BE2C (cell line): ENCODE results near the gene GNAQ.

Experiments
- DNase-seq: peaks from one replicate; pipeline ENCODE4 v3.0.0-alpha.2; 2020
- H3K27me3 ChIP-seq: fragments of 250-450 bp; sonication (Bioruptor Pico); 2 replicates; pipeline ENCODE4 v1.5.1; 2020; ENCODE audit warnings: mild to moderate bottlenecking
- H3K36me3 ChIP-seq: fragments of 250-450 bp; sonication (Bioruptor Pico); 2 replicates; pipeline ENCODE4 v1.5.1; 2020; ENCODE audit warnings: mild to moderate bottlenecking
- H3K4me1 ChIP-seq: fragments of 250-450 bp; sonication (Bioruptor Pico); 2 replicates; pipeline ENCODE4 v1.5.1; 2020
- H3K4me3 ChIP-seq: 2 replicates; pipeline ENCODE4 v1.5.1; 2011; ENCODE audit warnings: low read depth, low read length
- H3K9me3 ChIP-seq: fragments of 250-450 bp; sonication (Bioruptor Pico); 2 replicates; pipeline ENCODE4 v1.5.1; 2020
- CTCF ChIP-seq: IDR thresholded peaks from 2 replicates; pipeline ENCODE4 v1.5.1; 2012; ENCODE audit warnings: mild to moderate bottlenecking, low read depth, low read length

GNAQ gene

DNA sequence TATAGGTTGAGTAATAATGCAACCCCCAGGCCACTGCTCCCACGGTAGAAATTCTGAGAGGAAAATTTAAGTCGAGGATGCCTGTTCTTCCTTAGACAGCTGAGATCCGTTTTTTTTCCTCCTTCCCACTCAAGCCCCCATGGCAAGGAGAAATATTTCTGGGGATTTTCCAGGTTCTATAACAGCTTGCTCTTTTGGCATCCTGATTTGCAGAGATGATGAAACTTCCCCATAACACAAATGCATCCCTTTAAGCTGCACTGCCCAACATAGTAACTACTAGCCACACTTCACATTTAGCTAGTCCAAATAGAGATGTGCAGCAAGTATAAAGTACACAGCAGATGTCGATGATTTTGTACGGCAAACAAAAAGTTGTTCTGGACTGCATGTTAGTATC lies 351.0 kb downstream of the GNAQ start:
- Histone ChIP-seq H3K36me3 (no peaks in the 10 kb centered on the region), H3K4me3 (no peak overlapping the region), H3K27me3 (no peaks in the 10 kb centered on the region), H3K4me1 (no peaks in the 10 kb centered on the region), H3K9me3 (no peaks in the 10 kb centered on the region; the same call in 1 of the 2 replicates)
- no peak for TF ChIP-seq CTCF
- no peak for DNase-seq

GRCh38 chr9:77679661-77680368 lies 351.8 kb downstream of the GNAQ start:
- DNase-seq: no peak
- Histone ChIP-seq H3K27me3 (no peaks in the 10 kb centered on the region), H3K4me3 (no peak overlapping the region), H3K4me1 (no peaks in the 10 kb centered on the region), H3K36me3 (no peaks in the 10 kb centered on the region), H3K9me3 (no peaks in the 10 kb centered on the region; the same call in 1 of the 2 replicates)
- TF ChIP-seq CTCF: no peak

- Histone ChIP-seq H3K36me3 (no peaks in the 10 kb centered on the region), H3K9me3 (no peaks in the 10 kb centered on the region; the same call in 1 of the 2 replicates), H3K4me3 (no peak overlapping the region), H3K4me1 (no peaks in the 10 kb centered on the region), H3K27me3 (no peaks in the 10 kb centered on the region)
- TF ChIP-seq CTCF: no peak
- DNase-seq: no peak
Observed at GRCh38 chr9:77679088-77679487, 352.5 kb downstream of the GNAQ start.

GRCh38 chr9:77677957-77678535 lies 353.6 kb downstream of the GNAQ start:
- Histone ChIP-seq H3K27me3 (no peaks in the 10 kb centered on the region), H3K9me3 (no peaks in the 10 kb centered on the region; the same call in 1 of the 2 replicates), H3K4me1 (no peaks in the 10 kb centered on the region), H3K4me3 (no peak overlapping the region), H3K36me3 (no peaks in the 10 kb centered on the region)
- DNase-seq: no peak
- TF ChIP-seq CTCF: no peak

DNA sequence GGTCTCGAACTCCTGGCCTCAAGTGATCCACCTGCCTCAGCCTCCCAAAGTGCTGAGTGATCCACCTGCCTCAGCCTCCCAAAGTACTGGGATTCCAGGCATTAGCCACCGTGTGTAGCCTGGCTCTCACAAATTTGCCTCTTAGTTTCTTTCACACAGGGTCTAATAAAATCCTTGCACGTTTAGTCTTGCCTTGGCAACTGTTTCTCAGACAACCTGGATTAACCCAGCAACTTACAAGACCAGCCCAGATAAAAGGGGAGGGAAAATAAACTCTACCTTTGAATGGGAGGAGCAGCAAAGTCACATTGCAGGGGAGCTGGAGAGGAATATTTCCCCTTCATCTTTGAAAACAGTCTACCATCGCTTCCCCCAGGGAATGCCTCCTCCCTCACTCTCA lies 354.2 kb downstream of the GNAQ start:
- Histone ChIP-seq H3K4me1 (peaks cover 2% of the 10 kb centered on the region; the same call in 1 of the 2 replicates), H3K27me3 (no peaks in the 10 kb centered on the region), H3K4me3 (no peak overlapping the region), H3K9me3 (no peaks in the 10 kb centered on the region; the same call in 1 of the 2 replicates), H3K36me3 (no peaks in the 10 kb centered on the region)
- no peak for TF ChIP-seq CTCF
- DNase-seq: no peak
